H1 (cell line): ENCODE data around the gene GRM8. TPM values are rescaled to one million over a fixed set of nuclear protein-coding genes. Genes with fewer than 3 reads are reported as not detected.

ENCODE experiments used
- CTCF ChIA-PET: fragments of 300-600 bp; sonication (Branson Sonifier 250); formaldehyde crosslinking; loops from one replicate; lab custom pipeline; 2021; ENCODE audit not compliant: partially characterized antibody; lab: Charles Lee
- POLR2A ChIA-PET: fragments of 300-600 bp; sonication (Branson Sonifier 250); formaldehyde crosslinking; loops from one replicate; lab custom pipeline; 2021; ENCODE audit warnings: inconsistent platforms; ENCODE audit not compliant: partially characterized antibody; lab: Charles Lee
- DNase-seq, 2 experiments: peaks; one replicate each; pipeline versions ENCODE4 v3.0.0 to v3.0.0-alpha.2; 2010 to 2022; ENCODE audit warnings: low spot score in 2 of 2, low read depth in 1 of 2, mixed read lengths in 1 of 2
- FAIRE-seq: peaks from 2 replicates; lab custom pipeline; 2011; peaks lifted over from hg19 to GRCh38; lab: Jason Lieb, UNC
- H2AFZ ChIP-seq: 2 replicates; pipeline ENCODE4 v1.8.1; 2012; ENCODE audit warnings: low read length, inconsistent platforms
- H2AK5ac ChIP-seq: 2 replicates; pipeline ENCODE4 v1.6.1; 2013; ENCODE audit warnings: low read depth, low read length
- H2BK120ac ChIP-seq: replicated peaks from 2 replicates; pipeline ENCODE3; 2013; ENCODE audit warnings: low read depth, low read length, inconsistent platforms
- H2BK12ac ChIP-seq: 2 replicates; pipeline ENCODE4 v1.6.1; 2013; ENCODE audit warnings: low read depth, low read length
- H2BK15ac ChIP-seq: 2 replicates; pipeline ENCODE4 v1.6.1; 2013; ENCODE audit warnings: low read length
- H2BK20ac ChIP-seq: 2 replicates; pipeline ENCODE4 v1.6.1; 2013; ENCODE audit warnings: low read length
- H2BK5ac ChIP-seq: 2 replicates; pipeline ENCODE4 v1.6.1; 2013; ENCODE audit warnings: low read depth, low read length
- H3K14ac ChIP-seq: 2 replicates; pipeline ENCODE4 v1.6.1; 2013; ENCODE audit warnings: inconsistent platforms; ENCODE audit not compliant: insufficient read length
- H3K18ac ChIP-seq: 2 replicates; pipeline ENCODE4 v1.6.1; 2013; ENCODE audit warnings: low read length; ENCODE audit errors: extremely low read depth
- H3K23ac ChIP-seq: 2 replicates; pipeline ENCODE4 v1.6.1; 2013; ENCODE audit warnings: inconsistent platforms; ENCODE audit not compliant: insufficient read length
- H3K23me2 ChIP-seq: 2 replicates; pipeline ENCODE4 v1.6.1; 2013; ENCODE audit warnings: low read depth, low read length
- H3K27ac ChIP-seq: 2 replicates; pipeline ENCODE4 v1.6.1; 2011; ENCODE audit warnings: low read depth, low read length, inconsistent platforms
- H3K27me3 ChIP-seq, 4 experiments: replicated peaks in 1 of 4; 1 replicate in 1 of 4; 2 replicates in 3 of 4; pipeline versions ENCODE4 v1.6.1 to v1.8.1; 2011 to 2013; ENCODE audit warnings: low read length in 3 of 4, mild to moderate bottlenecking in 3 of 4, inconsistent platforms in 2 of 4, mixed read lengths in 2 of 4, moderate library complexity in 1 of 4; ENCODE audit not compliant: control insufficient read depth in 3 of 4, insufficient read depth in 3 of 4; ENCODE audit errors: extremely low read depth in 1 of 4
- H3K36me3 ChIP-seq, 4 experiments: 2 replicates each; pipeline versions ENCODE4 v1.6.1 to v1.8.1; 2011 to 2013; ENCODE audit warnings: mild to moderate bottlenecking in 4 of 4, low read length in 3 of 4, moderate library complexity in 2 of 4, control low read depth in 1 of 4, inconsistent platforms in 1 of 4; ENCODE audit not compliant: insufficient read depth in 4 of 4, control insufficient read depth in 2 of 4
- H3K4ac ChIP-seq: replicated peaks from 2 replicates; pipeline ENCODE3; 2013; ENCODE audit warnings: low read length, low read depth, mixed read lengths, inconsistent platforms; ENCODE audit not compliant: insufficient read length
- H3K4me1 ChIP-seq, 4 experiments: replicated peaks in 1 of 4; 1 replicate in 1 of 4; 2 replicates in 3 of 4; pipeline versions ENCODE4 v1.6.1 to v1.8.1; 2011 to 2013; ENCODE audit warnings: low read length in 3 of 4, inconsistent platforms in 2 of 4, mixed read lengths in 1 of 4; ENCODE audit not compliant: insufficient read depth in 4 of 4, control insufficient read depth in 3 of 4
- H3K4me2 ChIP-seq, 2 experiments: 2 replicates each; pipeline versions ENCODE4 v1.6.1 to v1.8.1; 2011 to 2013; ENCODE audit warnings: low read depth in 2 of 2, low read length in 2 of 2, control low read depth in 1 of 2, inconsistent platforms in 1 of 2, mild to moderate bottlenecking in 1 of 2; ENCODE audit not compliant: insufficient read depth in 1 of 2
- H3K4me3 ChIP-seq, 4 experiments: fragments of 200-600, 300-600 bp in 1 of 4; sonication (generic), shearing (Covaris generic), sonication (Bioruptor Twin) in 1 of 4; 2 replicates each; pipeline versions ENCODE4 v1.5.1 to v1.8.1; 2011 to 2016; ENCODE audit warnings: low read length in 4 of 4, low read depth in 3 of 4, control low read depth in 2 of 4, inconsistent platforms in 2 of 4, mild to moderate bottlenecking in 2 of 4, mixed read lengths in 1 of 4, moderate library complexity in 1 of 4; ENCODE audit not compliant: insufficient read depth in 2 of 4; ENCODE audit errors: extremely low read depth in 1 of 4
- H3K56ac ChIP-seq: replicated peaks from 2 replicates; pipeline ENCODE3; 2013; ENCODE audit warnings: low read depth, mild to moderate bottlenecking, mixed read lengths, low read length, inconsistent platforms; ENCODE audit not compliant: insufficient read length
- H3K79me1 ChIP-seq: 2 replicates; pipeline ENCODE4 v1.6.1; 2013; ENCODE audit warnings: low read depth, low read length, control low read depth
- H3K79me2 ChIP-seq, 2 experiments: 2 replicates each; pipeline versions ENCODE4 v1.6.1 to v1.8.1; 2012 to 2013; ENCODE audit warnings: low read length in 2 of 2, mild to moderate bottlenecking in 2 of 2, inconsistent platforms in 1 of 2; ENCODE audit not compliant: insufficient read depth in 2 of 2, control insufficient read depth in 1 of 2
- H3K9ac ChIP-seq, 4 experiments: replicated peaks in 1 of 4; 1 replicate in 1 of 4; 2 replicates in 3 of 4; pipeline versions ENCODE4 v1.6.1 to v1.8.1; 2011 to 2013; ENCODE audit warnings: low read depth in 3 of 4, low read length in 3 of 4, control low read depth in 2 of 4, mild to moderate bottlenecking in 2 of 4, moderate library complexity in 2 of 4, inconsistent platforms in 1 of 4; ENCODE audit errors: extremely low read depth in 1 of 4
- H3K9me3 ChIP-seq, 2 experiments: 2 replicates each; pipeline versions ENCODE4 v1.6.1 to v1.8.1; 2012 to 2013; ENCODE audit warnings: mild to moderate bottlenecking in 2 of 2, moderate library complexity in 2 of 2, control low read depth in 1 of 2, inconsistent platforms in 1 of 2, low read depth in 1 of 2, low read length in 1 of 2, mixed read lengths in 1 of 2; ENCODE audit not compliant: insufficient read depth in 2 of 2
- H4K20me1 ChIP-seq, 2 experiments: replicated peaks in 1 of 2; 2 replicates each; pipeline versions ENCODE3 to v1.8.1; 2011 to 2013; ENCODE audit warnings: inconsistent platforms in 2 of 2, low read length in 2 of 2, mild to moderate bottlenecking in 1 of 2; ENCODE audit not compliant: insufficient read depth in 2 of 2, control insufficient read depth in 1 of 2
- H4K5ac ChIP-seq: 2 replicates; pipeline ENCODE4 v1.6.1; 2013; ENCODE audit warnings: low read length, low read depth, mixed read lengths, inconsistent platforms; ENCODE audit not compliant: insufficient read length
- H4K8ac ChIP-seq: 2 replicates; pipeline ENCODE4 v1.8.0; 2013; ENCODE audit warnings: mild to moderate bottlenecking, moderate library complexity, low read length, inconsistent platforms; ENCODE audit not compliant: insufficient read depth; ENCODE audit errors: extremely low read depth
- H4K91ac ChIP-seq: replicated peaks from 2 replicates; pipeline ENCODE3; 2013; ENCODE audit warnings: low read length, mixed read lengths, inconsistent platforms; ENCODE audit not compliant: insufficient read length
- ASH2L ChIP-seq: fragments of 200-600, 300-600 bp; sonication (generic); IDR thresholded peaks from one replicate; pipeline ENCODE4 v1.7.1; 2017; ENCODE audit warnings: low read length
- RAD21 ChIP-seq, 2 experiments: IDR thresholded peaks in 1 of 2; conservative IDR thresholded peaks in 1 of 2; 2 replicates each; pipeline ENCODE4 v1.6.1; 2011; ENCODE audit warnings: low read depth in 2 of 2, low read length in 2 of 2, improper control_type of control experiment in 1 of 2, inconsistent platforms in 1 of 2, mild to moderate bottlenecking in 1 of 2, moderate library complexity in 1 of 2
- RNF2 ChIP-seq: fragments of 200-900, 300-1000 bp; sonication (generic); IDR thresholded peaks from 2 replicates; pipeline ENCODE4 v1.7.1; 2016; ENCODE audit warnings: borderline replicate concordance, low read depth, mild to moderate bottlenecking, antibody characterized with exemption, low read length; ENCODE audit not compliant: poor library complexity, severe bottlenecking; ENCODE audit errors: missing control alignments
- SAP30 ChIP-seq: fragments of 300-600 bp; sonication (generic); IDR thresholded peaks from 2 replicates; pipeline ENCODE4 v1.7.1; 2012; ENCODE audit warnings: low read length, moderate library complexity, mild to moderate bottlenecking, inconsistent platforms; ENCODE audit not compliant: insufficient read depth, insufficient replicate concordance
- TCF12 ChIP-seq: IDR thresholded peaks from 2 replicates; pipeline ENCODE4 v1.6.1; 2011; ENCODE audit warnings: low read depth, mild to moderate bottlenecking, low read length
- YY1 ChIP-seq: IDR thresholded peaks from 2 replicates; pipeline ENCODE4 v1.6.1; 2011; ENCODE audit warnings: low read depth, mild to moderate bottlenecking, low read length
- ZNF274 ChIP-seq: IDR thresholded peaks from 2 replicates; pipeline ENCODE4 v1.7.0; 2012; ENCODE audit warnings: low read length, borderline replicate concordance; ENCODE audit errors: extremely low read depth
- WGBS, 2 experiments: shearing (Covaris generic) in 1 of 2; methylation state at CpG; one replicate each; pipeline versions ENCODE4 v1.1.6 to v1.1.7; 2013 to 2015; ENCODE audit warnings: low lambda C conversion rate in 2 of 2, mixed read lengths in 2 of 2, inconsistent platforms in 1 of 2, low coverage in 1 of 2, missing lambda C conversion rate in 1 of 2; ENCODE audit not compliant: insufficient replicate concordance in 2 of 2, insufficient coverage in 1 of 2, insufficient read length in 1 of 2; ENCODE audit errors: extremely low coverage in 1 of 2, missing lambda C conversion rate in 1 of 2; 5-methylcytosine and 5-hydroxymethylcytosine counted together
- polyA plus RNA-seq, 7 experiments: library from polyadenylated mRNA; depleted of rRNA in 3 of 7; stranded (reverse) in 5 of 7; unstranded in 2 of 7; fragments of >200 nt in 5 of 7; fragments of 200-250 nt in 2 of 7; gene quantifications; 1 replicate in 5 of 7; 2 replicates in 1 of 7; 4 replicates in 1 of 7; pipeline versions ENCODE4 v1.2.1 to v1.2.3, GENCODE V29; 2011 to 2013; ENCODE audit warnings: missing spikeins in 2 of 7, mixed read lengths in 2 of 7
- total RNA-seq: library from RNA; stranded (reverse); fragmentation: NEBNext Ultra II Directional; extraction: Animal tissue kit (Norgen Biotek cat#: 25700); gene quantifications from 2 replicates; pipeline ENCODE4 v1.2.1, GENCODE V29; 2021
- TF ChIP-seq, protein P1 (sequence below): IDR thresholded peaks from 2 replicates; pipeline ENCODE4 v1.6.1; 2012; ENCODE audit warnings: inconsistent platforms
- TF ChIP-seq, protein P2 (sequence below), 3 experiments: IDR thresholded peaks; 1 replicate in 2 of 3; 2 replicates in 1 of 3; pipeline versions ENCODE4 v1.5.1 to v1.6.1; 2011; ENCODE audit warnings: low read length in 3 of 3, mild to moderate bottlenecking in 3 of 3, inconsistent platforms in 2 of 3, low read depth in 1 of 3, moderate library complexity in 1 of 3; ENCODE audit not compliant: insufficient read depth in 1 of 3; ENCODE audit errors: control extremely low read depth in 1 of 3

GRM8 gene
- total and polyA plus RNA-seq, 2 of the 8 experiments (the other 6 are each of a cell fraction or from before 2014, with no cell fraction given): 2.6 to 2.8 TPM

- Histone ChIP-seq H4K20me1 (no peaks in the 10 kb centered on the region), H2AFZ (no peak overlapping the region), H4K91ac (no peak overlapping the region), H3K4ac (no peak overlapping the region), H2BK120ac (no peak overlapping the region), H3K4me2 (no peak overlapping the region), H4K5ac (no peak overlapping the region), H3K56ac (no peak overlapping the region), H3K79me2 (no peaks in the 10 kb centered on the region), H3K9me3 (no peaks in the 10 kb centered on the region; a peak in 1 of 4 replicates), H3K23me2 (no peaks in the 10 kb centered on the region), H3K27me3 (no peaks in the 10 kb centered on the region), H3K14ac (no peak overlapping the region), H4K8ac (no peak overlapping the region), H3K36me3 (no peaks in the 10 kb centered on the region), H3K4me1 (no peaks in the 10 kb centered on the region), H2BK12ac (no peak overlapping the region), H2BK20ac (no peak overlapping the region), H2AK5ac (no peak overlapping the region), H3K4me3 (no peak overlapping the region), H3K23ac (no peak overlapping the region), H3K27ac (no peak overlapping the region), H2BK15ac (no peak overlapping the region), H3K9ac (no peak overlapping the region), H3K79me1 (no peaks in the 10 kb centered on the region), H2BK5ac (no peak overlapping the region), H3K18ac (no peak overlapping the region)
- peak; percentile 42 for FAIRE-seq
- ChIA-PET POLR2A (no interaction called here), CTCF (interaction anchor here (0.7 to 3.5 kb wide), 9 partner anchors 10 to 264 kb away, joined by 3 to 23 read pairs (median 3); no protein-coding TSS in a partner anchor)
- 84% methylated on average over 3 of the region's 3 CpGs; no CpG with 5 or more reads in 1 of the 2 experiments for WGBS, 2 experiments
- DNase-seq: no peak
- TF ChIP-seq ZNF274: no peak
- TF ChIP-seq, protein P1, sequence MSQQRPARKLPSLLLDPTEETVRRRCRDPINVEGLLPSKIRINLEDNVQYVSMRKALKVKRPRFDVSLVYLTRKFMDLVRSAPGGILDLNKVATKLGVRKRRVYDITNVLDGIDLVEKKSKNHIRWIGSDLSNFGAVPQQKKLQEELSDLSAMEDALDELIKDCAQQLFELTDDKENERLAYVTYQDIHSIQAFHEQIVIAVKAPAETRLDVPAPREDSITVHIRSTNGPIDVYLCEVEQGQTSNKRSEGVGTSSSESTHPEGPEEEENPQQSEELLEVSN: no peak
- TF ChIP-seq, protein P2, sequence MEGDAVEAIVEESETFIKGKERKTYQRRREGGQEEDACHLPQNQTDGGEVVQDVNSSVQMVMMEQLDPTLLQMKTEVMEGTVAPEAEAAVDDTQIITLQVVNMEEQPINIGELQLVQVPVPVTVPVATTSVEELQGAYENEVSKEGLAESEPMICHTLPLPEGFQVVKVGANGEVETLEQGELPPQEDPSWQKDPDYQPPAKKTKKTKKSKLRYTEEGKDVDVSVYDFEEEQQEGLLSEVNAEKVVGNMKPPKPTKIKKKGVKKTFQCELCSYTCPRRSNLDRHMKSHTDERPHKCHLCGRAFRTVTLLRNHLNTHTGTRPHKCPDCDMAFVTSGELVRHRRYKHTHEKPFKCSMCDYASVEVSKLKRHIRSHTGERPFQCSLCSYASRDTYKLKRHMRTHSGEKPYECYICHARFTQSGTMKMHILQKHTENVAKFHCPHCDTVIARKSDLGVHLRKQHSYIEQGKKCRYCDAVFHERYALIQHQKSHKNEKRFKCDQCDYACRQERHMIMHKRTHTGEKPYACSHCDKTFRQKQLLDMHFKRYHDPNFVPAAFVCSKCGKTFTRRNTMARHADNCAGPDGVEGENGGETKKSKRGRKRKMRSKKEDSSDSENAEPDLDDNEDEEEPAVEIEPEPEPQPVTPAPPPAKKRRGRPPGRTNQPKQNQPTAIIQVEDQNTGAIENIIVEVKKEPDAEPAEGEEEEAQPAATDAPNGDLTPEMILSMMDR (IDR thresholded peaks at IDR 0.05; ENCODE audit: control extremely low read depth in 1 of 3, insufficient read depth in 1 of 3, low read depth in 1 of 3, low read length in 3 of 3): peak; percentile 30 to 58 (median 53)
- peak; percentile 66 to 73 for TF ChIP-seq RAD21 (IDR thresholded peaks at IDR 0.05 in 1 of 2, conservative IDR thresholded peaks at IDR 0.05 in 1 of 2; ENCODE audit: low read depth in 2 of 2, low read length in 2 of 2)
- TF ChIP-seq ASH2L: no peak
- no peak for TF ChIP-seq TCF12
- TF ChIP-seq YY1: 0 out of 2 replicates have a peak, but pooled peaks have one; percentile 27
- TF ChIP-seq SAP30: no peak
- TF ChIP-seq RNF2: no peak
Observed at GRCh38 chr7:127066974-127067373, 185.8 kb downstream of the GRM8 start.
